ENCODE measurements around the gene AP1G2. TPM values are rescaled to one million over a fixed set of nuclear protein-coding genes. Genes with fewer than 3 reads are reported as not detected.

The AP1G2 gene
- total and polyA plus RNA-seq, 3 donors from 2014 or later = 33.6 to 83.4 (median 76.9) TPM

DNA sequence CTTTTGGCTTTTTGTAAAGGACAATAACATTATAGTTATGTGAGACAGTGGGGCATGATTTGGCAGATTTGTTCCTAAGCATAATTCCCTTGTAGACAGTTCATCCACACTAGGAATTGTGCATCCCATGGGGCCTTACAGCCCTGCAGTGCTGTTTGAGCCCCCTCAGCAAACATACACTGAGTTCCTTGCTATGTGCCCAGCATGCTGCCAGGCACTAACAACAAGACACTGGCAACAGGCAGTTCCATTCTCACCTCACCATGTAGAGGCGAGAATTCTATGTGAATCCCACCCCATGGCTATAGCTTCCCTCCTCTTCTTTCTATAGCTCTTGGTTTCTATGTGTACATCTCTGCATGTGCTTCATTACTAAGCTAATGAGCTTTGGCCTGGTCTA is 9.6 kb downstream of the AP1G2 start:
- no peak overlapping the region for H3K4me3 ChIP-seq
- no peaks in the 10 kb centered on the region for H3K36me3 ChIP-seq (ENCODE audit: low read depth, missing control alignments)
- H3K9me3 ChIP-seq = no peaks in the 10 kb centered on the region
- TF ChIP-seq POLR2A (IDR thresholded peaks at IDR 0.05) = no peak
- TF ChIP-seq, protein P1, sequence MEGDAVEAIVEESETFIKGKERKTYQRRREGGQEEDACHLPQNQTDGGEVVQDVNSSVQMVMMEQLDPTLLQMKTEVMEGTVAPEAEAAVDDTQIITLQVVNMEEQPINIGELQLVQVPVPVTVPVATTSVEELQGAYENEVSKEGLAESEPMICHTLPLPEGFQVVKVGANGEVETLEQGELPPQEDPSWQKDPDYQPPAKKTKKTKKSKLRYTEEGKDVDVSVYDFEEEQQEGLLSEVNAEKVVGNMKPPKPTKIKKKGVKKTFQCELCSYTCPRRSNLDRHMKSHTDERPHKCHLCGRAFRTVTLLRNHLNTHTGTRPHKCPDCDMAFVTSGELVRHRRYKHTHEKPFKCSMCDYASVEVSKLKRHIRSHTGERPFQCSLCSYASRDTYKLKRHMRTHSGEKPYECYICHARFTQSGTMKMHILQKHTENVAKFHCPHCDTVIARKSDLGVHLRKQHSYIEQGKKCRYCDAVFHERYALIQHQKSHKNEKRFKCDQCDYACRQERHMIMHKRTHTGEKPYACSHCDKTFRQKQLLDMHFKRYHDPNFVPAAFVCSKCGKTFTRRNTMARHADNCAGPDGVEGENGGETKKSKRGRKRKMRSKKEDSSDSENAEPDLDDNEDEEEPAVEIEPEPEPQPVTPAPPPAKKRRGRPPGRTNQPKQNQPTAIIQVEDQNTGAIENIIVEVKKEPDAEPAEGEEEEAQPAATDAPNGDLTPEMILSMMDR (IDR thresholded peaks at IDR 0.05) = no peak
- DNase-seq = no peak
- H3K4me1 ChIP-seq = peaks cover 13% of the 10 kb centered on the region
- 93 to 94% methylated on average over 1 of the region's 1 CpG for WGBS, 2 donors
- no peak overlapping the region for H3K27ac ChIP-seq
- intact Hi-C loops (cut with DNase I; ENCODE audit: low total_unique reads) = no loop called here
- H3K27me3 ChIP-seq = no peaks in the 10 kb centered on the region

DNA sequence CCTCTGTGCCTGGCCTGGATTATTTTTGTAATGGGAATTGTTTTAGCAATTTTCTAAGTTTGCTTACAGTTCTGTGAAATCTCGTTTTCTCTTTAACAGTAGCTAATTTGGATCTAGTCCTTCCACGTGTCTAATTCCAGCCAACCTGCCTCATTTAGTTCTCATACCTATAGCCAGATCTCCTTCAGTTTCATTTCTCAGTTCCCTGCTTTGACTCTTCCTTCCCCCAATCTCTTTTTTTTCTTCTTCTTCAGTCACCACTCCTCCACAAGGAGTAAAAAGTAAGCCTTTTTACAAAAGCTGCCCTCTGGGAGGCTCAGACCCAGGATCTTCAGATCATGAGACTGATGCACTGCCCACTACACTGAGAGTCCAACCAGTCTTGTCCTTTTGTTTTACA is 10.1 kb downstream of the AP1G2 start:
- peaks cover 11% of the 10 kb centered on the region for H3K4me1 ChIP-seq
- DNase-seq = no peak
- H3K4me3 ChIP-seq = no peak overlapping the region
- no peaks in the 10 kb centered on the region for H3K36me3 ChIP-seq (ENCODE audit: low read depth, missing control alignments)
- H3K27me3 ChIP-seq = no peaks in the 10 kb centered on the region
- no peak overlapping the region for H3K27ac ChIP-seq
- H3K9me3 ChIP-seq = no peaks in the 10 kb centered on the region
- TF ChIP-seq, protein P1 (IDR thresholded peaks at IDR 0.05) = no peak
- TF ChIP-seq POLR2A (IDR thresholded peaks at IDR 0.05) = no peak
- 23 to 37% methylated on average over 2 of the region's 2 CpGs for WGBS, 2 donors
- intact Hi-C loops (cut with DNase I; ENCODE audit: low total_unique reads) = no loop called here

DNA sequence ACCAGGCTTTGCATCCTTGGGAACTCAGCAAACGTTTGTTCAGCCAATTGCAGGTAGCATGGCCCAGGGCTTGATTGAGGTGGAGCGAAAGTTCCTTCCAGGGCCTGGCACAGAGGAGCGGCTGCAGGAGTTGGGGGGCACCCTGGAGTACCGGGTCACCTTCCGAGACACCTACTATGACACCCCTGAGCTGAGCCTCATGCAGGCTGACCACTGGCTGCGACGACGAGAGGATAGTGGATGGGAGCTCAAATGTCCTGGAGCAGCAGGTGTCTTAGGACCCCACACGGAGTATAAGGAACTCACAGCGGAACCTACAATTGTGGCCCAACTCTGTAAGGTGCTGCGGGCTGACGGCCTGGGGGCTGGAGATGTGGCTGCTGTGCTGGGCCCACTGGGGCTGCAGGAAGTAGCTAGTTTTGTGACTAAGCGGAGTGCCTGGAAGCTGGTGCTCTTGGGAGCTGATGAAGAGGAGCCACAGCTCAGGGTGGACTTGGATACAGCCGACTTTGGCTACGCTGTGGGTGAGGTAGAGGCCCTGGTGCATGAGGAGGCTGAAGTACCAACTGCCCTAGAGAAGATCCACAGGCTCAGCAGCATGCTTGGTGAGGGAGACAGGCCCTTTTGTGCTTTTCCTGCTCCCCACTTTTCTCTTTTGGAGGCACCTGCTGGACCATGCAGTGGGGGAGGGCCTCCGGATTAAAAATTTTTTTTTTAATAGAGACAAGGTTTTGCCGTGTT is 10.7 kb downstream of the AP1G2 start:
- intact Hi-C loops (cut with DNase I; ENCODE audit: low total_unique reads) = no loop called here
- H3K36me3 ChIP-seq (ENCODE audit: low read depth, missing control alignments) = no peaks in the 10 kb centered on the region
- peak overlapping the region; percentile 79 to 89 for H3K4me3 ChIP-seq
- no peak for TF ChIP-seq POLR2A (IDR thresholded peaks at IDR 0.05)
- peak overlapping the region in 1 of 2 donors; percentile 93 for H3K27ac ChIP-seq
- no peaks in the 10 kb centered on the region for H3K9me3 ChIP-seq
- H3K27me3 ChIP-seq = no peaks in the 10 kb centered on the region
- DNase-seq = no peak
- WGBS, 2 donors = 29 to 32% methylated on average over 15 to 17 of the region's 17 CpGs
- H3K4me1 ChIP-seq = peaks cover 11% of the 10 kb centered on the region

DNA sequence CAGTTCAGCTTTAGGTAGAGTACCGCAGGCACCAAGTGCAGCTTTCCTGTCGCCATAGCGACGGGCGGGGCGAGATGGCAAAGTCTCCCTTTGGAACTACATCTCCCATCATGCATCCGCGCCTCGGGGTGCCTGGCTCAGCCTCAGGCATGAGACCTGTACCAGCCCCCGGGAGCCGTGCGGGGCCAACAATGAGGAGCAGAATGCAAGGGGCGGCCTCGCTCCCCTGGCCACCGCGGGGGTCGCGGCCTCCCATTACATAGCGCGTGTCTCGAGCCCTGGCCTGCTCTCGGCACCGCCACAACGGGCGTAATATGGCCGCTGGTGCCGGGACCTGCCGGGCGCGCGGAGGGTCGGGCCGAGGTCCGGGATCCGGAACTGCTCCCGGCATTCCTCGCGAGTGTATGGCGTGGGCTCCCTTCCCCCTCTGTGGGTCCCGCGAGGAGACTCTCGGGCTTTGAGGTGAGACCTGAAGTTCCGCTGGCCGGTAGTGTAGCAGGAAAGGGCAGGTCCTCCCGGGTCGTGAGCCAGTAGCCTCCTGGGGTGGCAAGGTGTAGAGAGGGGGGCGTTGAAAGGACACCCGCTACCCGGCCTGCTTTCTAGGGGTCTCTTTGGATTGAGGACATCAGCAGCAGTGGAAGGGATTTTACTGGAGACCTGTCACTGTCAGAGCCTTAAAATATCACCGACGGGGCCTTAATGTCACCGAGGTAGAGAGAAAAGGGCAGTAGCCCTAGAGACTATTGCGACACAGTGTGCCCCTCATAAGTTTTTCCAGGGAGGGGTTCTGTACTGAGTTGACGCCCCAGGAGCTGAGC is 11.5 kb downstream of the AP1G2 start, which contains the start of gene THTPA:
THTPA (plus strand) TSS at position 390 of the 818 bp plus-strand sequence. CDS start 487 bp downstream, outside the sequence.
- WGBS, 2 donors = 1 to 4% methylated on average over 13 to 45 of the region's 54 CpGs
- Histone ChIP-seq H3K36me3 (ENCODE audit: low read depth, missing control alignments) (no peaks in the 10 kb centered on the region), H3K27ac (peak within 1 kb of the TSS; percentile 92 to 93), H3K9me3 (no peaks in the 10 kb centered on the region), H3K27me3 (no peaks in the 10 kb centered on the region), H3K4me1 (peaks cover 12% of the 10 kb centered on the region), H3K4me3 (peak within 1 kb of the TSS; percentile 79 to 89)
- no peak for TF ChIP-seq POLR2A (IDR thresholded peaks at IDR 0.05)
- TF ChIP-seq, protein P1 (IDR thresholded peaks at IDR 0.05) = peak in 1 of 3 experiments; percentile 6
- intact Hi-C loops (cut with DNase I; ENCODE audit: low total_unique reads) = no loop called here
- peak; percentile 97 for DNase-seq

DNA sequence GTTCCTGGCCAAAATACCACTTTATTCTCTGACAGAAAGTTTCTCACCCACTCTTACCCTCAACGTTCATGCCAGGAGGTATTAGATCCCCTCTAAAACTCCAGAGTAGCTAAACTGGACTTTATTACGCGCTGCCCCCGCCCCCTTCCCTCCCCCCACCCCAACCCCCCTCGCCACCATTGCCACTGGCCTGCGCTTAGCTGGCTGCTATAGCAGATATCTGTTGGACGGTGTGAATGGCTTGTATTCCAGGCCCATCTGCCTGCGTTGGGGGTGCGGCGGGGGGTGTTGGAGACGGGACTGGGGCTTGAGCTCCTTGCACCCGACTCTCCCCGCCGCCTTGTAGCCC is 12.1 kb downstream of the AP1G2 start:
- peak overlapping the region; percentile 79 to 89 for H3K4me3 ChIP-seq
- DNase-seq = no peak
- intact Hi-C loops (cut with DNase I; ENCODE audit: low total_unique reads) = no loop called here
- H3K36me3 ChIP-seq (ENCODE audit: low read depth, missing control alignments) = no peaks in the 10 kb centered on the region
- no peaks in the 10 kb centered on the region for H3K27me3 ChIP-seq
- WGBS, 2 donors = 1 to 2% methylated on average over 10 to 13 of the region's 14 CpGs
- peaks cover 17% of the 10 kb centered on the region for H3K4me1 ChIP-seq
- TF ChIP-seq, protein P1 (IDR thresholded peaks at IDR 0.05) = no peak
- TF ChIP-seq POLR2A (IDR thresholded peaks at IDR 0.05) = no peak
- peak overlapping the region; percentile 92 to 93 for H3K27ac ChIP-seq
- no peaks in the 10 kb centered on the region for H3K9me3 ChIP-seq
